ENCODE data around the gene OPTN.

OPTN gene

GRCh38 chr10:13158401-13158800, 58.4 kb downstream of the OPTN start:
- TF ChIP-seq TAF1 (IDR thresholded peaks at IDR 0.05; ENCODE audit: borderline replicate concordance, insufficient read depth, low read length), result no peak
- TF ChIP-seq SIN3A (IDR thresholded peaks at IDR 0.05; ENCODE audit: borderline replicate concordance, insufficient read depth, low read length), result no peak
- TF ChIP-seq FOXP2 (optimal IDR thresholded peaks at IDR 0.05; ENCODE audit: borderline replicate concordance, extremely low read depth, extremely low read length, insufficient read depth), result no peak
- no peak for TF ChIP-seq REST (IDR thresholded peaks at IDR 0.05; ENCODE audit: insufficient read depth in 1 of 2, low read depth in 2 of 2, low read length in 2 of 2)
- TF ChIP-seq POLR2AphosphoS5 (IDR thresholded peaks at IDR 0.05; ENCODE audit: low read depth, low read length), result no peak

DNA sequence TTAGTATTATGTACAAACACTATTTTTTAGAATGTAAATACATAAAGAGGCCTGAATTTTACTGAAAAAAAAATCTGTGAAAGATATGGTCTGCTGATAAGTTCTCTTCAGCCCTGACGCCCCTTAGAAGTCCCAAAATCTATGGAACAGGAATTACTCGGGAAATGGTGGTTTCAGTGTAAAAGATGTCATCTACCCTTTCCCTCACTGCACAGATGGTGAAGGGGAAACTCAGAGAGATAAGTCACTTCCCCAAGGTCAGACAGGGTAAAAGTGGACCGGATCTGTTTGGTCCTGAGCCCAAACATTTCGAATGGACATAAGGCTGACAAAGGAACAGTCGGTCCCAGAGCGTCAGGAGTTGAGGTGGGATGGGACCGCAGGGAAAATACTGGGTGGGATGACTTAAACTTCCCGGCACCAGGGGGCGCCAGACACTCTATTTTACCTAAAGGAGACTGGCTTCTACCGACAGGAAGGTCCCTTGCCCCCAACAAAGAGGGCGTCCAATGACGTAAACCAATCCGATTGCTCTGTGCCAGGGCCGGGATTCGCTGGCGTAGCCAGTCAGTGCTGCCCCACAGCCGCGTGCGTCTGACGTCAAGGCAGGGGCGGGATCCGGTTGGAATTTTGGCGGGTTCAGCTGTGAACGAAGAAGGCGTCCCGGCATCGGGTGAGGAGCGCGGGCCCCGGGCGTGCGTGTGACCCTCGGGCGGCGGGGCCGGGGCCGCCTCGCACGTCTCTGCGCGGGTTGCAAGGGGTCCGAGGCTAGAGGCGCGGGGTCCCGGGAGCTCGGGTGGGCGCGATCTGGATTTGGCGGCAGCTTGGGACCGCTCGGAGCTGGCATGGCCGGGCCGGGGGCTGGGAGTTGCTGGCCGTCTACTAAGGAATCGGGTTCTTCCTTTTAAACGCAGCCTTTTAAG, 61.2 kb downstream of the OPTN start, which contains the start of gene MCM10:
Gene MCM10, plus strand, starts transcription at position 625 of the 923 bp plus-strand sequence. CDS start 2,645 bp downstream, outside the sequence.
- no peak for TF ChIP-seq REST (IDR thresholded peaks at IDR 0.05; ENCODE audit: insufficient read depth in 1 of 2, low read depth in 2 of 2, low read length in 2 of 2)
- TF ChIP-seq TAF1 (IDR thresholded peaks at IDR 0.05; ENCODE audit: borderline replicate concordance, insufficient read depth, low read length), result no peak
- TF ChIP-seq POLR2AphosphoS5 (IDR thresholded peaks at IDR 0.05; ENCODE audit: low read depth, low read length), result 0 out of 2 replicates have a peak, but pooled peaks have one; percentile 45
- no peak for TF ChIP-seq FOXP2 (optimal IDR thresholded peaks at IDR 0.05; ENCODE audit: borderline replicate concordance, extremely low read depth, extremely low read length, insufficient read depth)
- TF ChIP-seq SIN3A (IDR thresholded peaks at IDR 0.05; ENCODE audit: borderline replicate concordance, insufficient read depth, low read length), result peak; percentile 68; the same call in 1 of the 2 replicates

DNA sequence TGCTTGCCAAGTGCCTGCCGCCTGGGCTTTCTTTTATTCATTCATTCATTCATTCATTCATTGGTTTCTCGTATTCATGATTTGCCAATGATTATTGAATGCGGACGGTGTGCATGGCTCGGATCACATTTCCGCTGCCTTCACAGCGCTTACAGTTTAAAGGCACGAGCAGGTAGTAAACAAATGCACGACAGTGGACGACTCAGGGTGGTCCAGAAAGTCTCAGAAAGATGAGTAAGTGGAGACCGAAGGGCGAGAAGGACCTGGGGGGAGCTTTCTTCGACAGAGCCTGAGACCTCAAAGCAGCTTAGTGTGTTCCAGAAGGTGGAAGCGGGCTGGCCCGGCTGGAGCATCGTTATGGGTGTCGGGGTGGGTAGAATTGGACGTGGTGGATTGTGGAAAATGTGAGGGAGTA, 61.9 kb downstream of the OPTN start:
- TF ChIP-seq FOXP2 (optimal IDR thresholded peaks at IDR 0.05; ENCODE audit: borderline replicate concordance, extremely low read depth, extremely low read length, insufficient read depth), result no peak
- no peak for TF ChIP-seq REST (IDR thresholded peaks at IDR 0.05; ENCODE audit: insufficient read depth in 1 of 2, low read depth in 2 of 2, low read length in 2 of 2)
- TF ChIP-seq TAF1 (IDR thresholded peaks at IDR 0.05; ENCODE audit: borderline replicate concordance, insufficient read depth, low read length), result no peak

DNA sequence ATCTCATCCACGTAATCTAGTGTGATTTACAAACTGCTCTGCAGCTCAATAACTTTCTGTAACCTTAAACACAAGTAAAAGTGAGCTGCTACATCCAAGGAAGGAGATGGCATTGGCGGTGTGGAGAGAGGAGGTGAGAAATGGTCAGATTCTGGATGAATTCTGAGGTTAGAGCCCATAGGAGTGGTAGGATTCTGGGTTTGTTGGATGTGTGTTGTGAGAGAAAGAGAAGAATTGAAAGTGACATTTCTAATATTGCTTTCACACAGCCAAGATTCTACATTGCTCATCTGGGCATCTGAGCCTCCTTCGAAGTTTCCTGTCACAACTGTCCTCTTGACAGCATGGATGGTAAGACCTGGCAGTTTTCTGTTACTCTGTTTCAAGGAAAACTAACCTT, 63.9 kb downstream of the OPTN start:
- no peak for TF ChIP-seq TAF1 (IDR thresholded peaks at IDR 0.05; ENCODE audit: borderline replicate concordance, insufficient read depth, low read length)
- TF ChIP-seq POLR2AphosphoS5 (IDR thresholded peaks at IDR 0.05; ENCODE audit: low read depth, low read length), result no peak
- no peak for TF ChIP-seq SIN3A (IDR thresholded peaks at IDR 0.05; ENCODE audit: borderline replicate concordance, insufficient read depth, low read length)
- TF ChIP-seq FOXP2 (optimal IDR thresholded peaks at IDR 0.05; ENCODE audit: borderline replicate concordance, extremely low read depth, extremely low read length, insufficient read depth), result no peak
- TF ChIP-seq REST (IDR thresholded peaks at IDR 0.05; ENCODE audit: insufficient read depth in 1 of 2, low read depth in 2 of 2, low read length in 2 of 2), result no peak
